HepG2 (cell line): ENCODE data around the gene NDUFC1.

Source experiments
- KLF6 ChIP-seq: IDR thresholded peaks from 2 replicates; pipeline ENCODE4 v1.8.0; 2016; ENCODE audit warnings: missing biosample characterization, missing genetic modification reagents
- SRSF9 ChIP-seq: fragments of 200-400 bp; formaldehyde crosslinking; IDR thresholded peaks from 2 replicates; pipeline ENCODE4 v1.6.1; 2018; ENCODE audit warnings: borderline replicate concordance, mild to moderate bottlenecking, low read depth, low read length; ENCODE audit not compliant: insufficient read depth, poor library complexity, severe bottlenecking

GRCh38 chr4:139324620-139325019 is 22.3 kb upstream of the NDUFC1 start:
- TF ChIP-seq KLF6 (CRISPR knock-in tag) (no peak), SRSF9 (no peak)
